GM12878 (cell line): ENCODE results near the gene RALGPS1. TPM values are rescaled to one million over a fixed set of nuclear protein-coding genes. Genes with fewer than 3 reads are reported as not detected.

ENCODE experiments used
- ATAC-seq: fragments of 200-7000 bp; cut with Tn5 transposase; 3 replicates; pipeline ENCODE4 v1.9.1; 2020; ENCODE audit warnings: mild to moderate bottlenecking, moderate library complexity
- BruUV-seq: library from RNA; stranded (reverse); fragments of 400-500 nt; replicated peaks from 2 replicates; lab custom pipeline; 2021; lab: Mats Ljungman, UMichigan
- CTCF ChIA-PET: fragments of 300-600 bp; sonication (Branson Sonifier 250); formaldehyde crosslinking; extraction: SDS; loops from one replicate; lab custom pipeline; 2021; ENCODE audit warnings: inconsistent platforms; lab: Yijun Ruan, JAX
- POLR2A ChIA-PET: fragments of 350-600 bp; formaldehyde crosslinking; extraction: SDS; loops from one replicate; lab custom pipeline; 2021; ENCODE audit warnings: inconsistent platforms; lab: Charles Lee
- RAD21 ChIA-PET: fragments of 300-600 bp; sonication (Branson Sonifier 250); formaldehyde crosslinking; loops from one replicate; lab custom pipeline; 2023; ENCODE audit warnings: antibody characterized with exemption; ENCODE audit not compliant: unreplicated experiment; lab: Charles Lee
- SMC1A ChIA-PET: fragments of 300-600 bp; sonication (Branson Sonifier 250); formaldehyde crosslinking; loops from one replicate; lab custom pipeline; 2023; ENCODE audit not compliant: unreplicated experiment, uncharacterized antibody; lab: Charles Lee
- DNase-seq: peaks from one replicate; pipeline ENCODE4 v3.0.0-alpha.2; 2011; ENCODE audit warnings: low read depth, low spot score
- FAIRE-seq: peaks from 3 replicates; lab custom pipeline; 2011; peaks lifted over from hg19 to GRCh38; lab: Jason Lieb, UNC
- H2AFZ ChIP-seq: 2 replicates; pipeline ENCODE4 v1.6.0; 2011; ENCODE audit warnings: low read depth, low read length, control low read depth; ENCODE audit not compliant: control insufficient read depth
- H3K27ac ChIP-seq: 2 replicates; pipeline ENCODE4 v1.5.1; 2011; ENCODE audit warnings: control low read depth; ENCODE audit not compliant: control insufficient read depth, insufficient read depth
- H3K27me3 ChIP-seq, 2 experiments: replicated peaks in 1 of 2; 2 replicates each; pipeline versions ENCODE4 v1.6.0 to v1.6.1; 2011; ENCODE audit warnings: low read length in 1 of 2; ENCODE audit not compliant: control insufficient read depth in 2 of 2, insufficient read depth in 2 of 2
- H3K36me3 ChIP-seq, 2 experiments: 2 replicates each; pipeline ENCODE4 v1.5.1; 2011; ENCODE audit warnings: low read length in 1 of 2; ENCODE audit not compliant: control insufficient read depth in 2 of 2, insufficient read depth in 2 of 2
- H3K4me1 ChIP-seq: 2 replicates; pipeline ENCODE4 v1.6.1; 2011; ENCODE audit warnings: mild to moderate bottlenecking, low read length, moderate library complexity, mixed read lengths; ENCODE audit not compliant: control insufficient read depth, insufficient read depth
- H3K4me2 ChIP-seq: 2 replicates; pipeline ENCODE4 v1.6.0; 2011; ENCODE audit warnings: control low read depth; ENCODE audit not compliant: control insufficient read depth, insufficient read depth
- H3K4me3 ChIP-seq: fragments of 200-600 bp; sonication (generic); 2 replicates; pipeline ENCODE4 v1.5.1; 2016
- H3K79me2 ChIP-seq: 2 replicates; pipeline ENCODE4 v1.6.0; 2011; ENCODE audit warnings: low read length; ENCODE audit not compliant: control insufficient read depth, insufficient read depth
- H3K9ac ChIP-seq: 2 replicates; pipeline ENCODE4 v1.8.0; 2011; ENCODE audit warnings: low read length, control low read depth, mixed read lengths; ENCODE audit not compliant: control insufficient read depth, insufficient read depth
- H3K9me3 ChIP-seq: replicated peaks from 3 replicates; pipeline ENCODE4 v1.5.1; 2011; ENCODE audit warnings: mild to moderate bottlenecking, low read length; ENCODE audit not compliant: control insufficient read depth, insufficient read depth
- H4K20me1 ChIP-seq: 2 replicates; pipeline ENCODE4 v1.6.0; 2011; ENCODE audit not compliant: control insufficient read depth, insufficient read depth
- CBFB ChIP-seq: IDR thresholded peaks from 2 replicates; pipeline ENCODE4 v1.6.1; 2016; ENCODE audit warnings: antibody characterized with exemption, low read depth
- CREB1 ChIP-seq: IDR thresholded peaks from 2 replicates; pipeline ENCODE4 v1.6.1; 2012; ENCODE audit warnings: low read depth, mild to moderate bottlenecking, inconsistent platforms
- EGR1 ChIP-seq, 2 experiments: IDR thresholded peaks; 1 replicate in 1 of 2; 2 replicates in 1 of 2; pipeline ENCODE4 v1.6.1; 2011 to 2012; ENCODE audit warnings: low read depth in 2 of 2, low read length in 2 of 2, borderline replicate concordance in 1 of 2, mild to moderate bottlenecking in 1 of 2, moderate library complexity in 1 of 2
- NFYA ChIP-seq: IDR thresholded peaks from 2 replicates; pipeline ENCODE4 v1.6.1; 2011; ENCODE audit warnings: low read depth, mild to moderate bottlenecking, low read length, improper control_type of control experiment, borderline replicate concordance
- SMAD5 ChIP-seq: IDR thresholded peaks from 2 replicates; pipeline ENCODE4 v1.6.1; 2016; ENCODE audit warnings: antibody characterized with exemption, low read depth
- ZBED1 ChIP-seq: IDR thresholded peaks from 2 replicates; pipeline ENCODE4 v1.6.1; 2016; ENCODE audit warnings: borderline replicate concordance
- ZNF592 ChIP-seq: fragments of 450-650 bp; IDR thresholded peaks from 2 replicates; pipeline ENCODE4 v1.6.1; 2017; ENCODE audit warnings: mild to moderate bottlenecking, moderate library complexity
- WGBS: methylation state at CpG from one replicate; pipeline ENCODE4 v1.1.6; 2016; ENCODE audit warnings: low lambda C conversion rate; ENCODE audit not compliant: insufficient replicate concordance, insufficient coverage; ENCODE audit errors: missing lambda C conversion rate; 5-methylcytosine and 5-hydroxymethylcytosine counted together
- in situ Hi-C: fragments of 300-500 bp; cut with MboI; formaldehyde crosslinking; loops from 9 replicates; pipeline ENCODE4 v1.14.3; 2018; ENCODE audit warnings: mixed read lengths
- intact Hi-C: fragments of 100-400 bp; cut with micrococcal nuclease; formaldehyde crosslinking; loops from one replicate; pipeline ENCODE4 v1.14.2; 2022; ENCODE audit not compliant: unreplicated experiment
- polyA plus RNA-seq, 11 experiments: library from polyadenylated mRNA; depleted of rRNA in 4 of 11; unstranded in 6 of 11; stranded (reverse) in 5 of 11; fragments of >200 nt; fragmentation: Nextera tagmentation in 4 of 11; fragmentation: Illumina TruSeq in 1 of 11; extraction: Ambion mirVana in 4 of 11; extraction: Trizol in 1 of 11; gene quantifications; 1 replicate in 1 of 11; 2 replicates in 10 of 11; pipeline versions ENCODE4 v1.2.1 to v1.2.3, GENCODE V29; 2011 to 2016; ENCODE audit warnings: inconsistent platforms in 2 of 11, missing spikeins in 2 of 11, low read depth in 1 of 11
- total RNA-seq, 4 experiments: library from RNA; depleted of rRNA in 3 of 4; stranded (reverse); fragments of >200 nt in 3 of 4; fragmentation: Illumina TruSeq in 1 of 4; extraction: Trizol in 1 of 4; gene quantifications; 2 replicates each; pipeline versions ENCODE4 v1.2.1 to v1.2.3, GENCODE V29; 2013 to 2021
- TF ChIP-seq, protein P1 (sequence below): fragments of 450-650 bp; formaldehyde crosslinking; IDR thresholded peaks from 2 replicates; pipeline ENCODE4 v1.4.0; 2020; ENCODE audit warnings: mild to moderate bottlenecking, moderate library complexity
- TF ChIP-seq, protein P2 (sequence below): IDR thresholded peaks from 2 replicates; pipeline ENCODE4 v1.6.1; 2012; ENCODE audit warnings: improper control_type of control experiment, low read depth, low read length; ENCODE audit not compliant: insufficient replicate concordance

The RALGPS1 gene
- total and polyA plus RNA-seq, 10 of the 15 experiments (the other 5 are each of a cell fraction or from before 2014, with no cell fraction given), result 0.13 to 5.6 (median 2.7) TPM

GRCh38 chr9:126882746-126883145 lies 31.8 kb upstream of the RALGPS1 start (continued):
- TF ChIP-seq, protein P1, sequence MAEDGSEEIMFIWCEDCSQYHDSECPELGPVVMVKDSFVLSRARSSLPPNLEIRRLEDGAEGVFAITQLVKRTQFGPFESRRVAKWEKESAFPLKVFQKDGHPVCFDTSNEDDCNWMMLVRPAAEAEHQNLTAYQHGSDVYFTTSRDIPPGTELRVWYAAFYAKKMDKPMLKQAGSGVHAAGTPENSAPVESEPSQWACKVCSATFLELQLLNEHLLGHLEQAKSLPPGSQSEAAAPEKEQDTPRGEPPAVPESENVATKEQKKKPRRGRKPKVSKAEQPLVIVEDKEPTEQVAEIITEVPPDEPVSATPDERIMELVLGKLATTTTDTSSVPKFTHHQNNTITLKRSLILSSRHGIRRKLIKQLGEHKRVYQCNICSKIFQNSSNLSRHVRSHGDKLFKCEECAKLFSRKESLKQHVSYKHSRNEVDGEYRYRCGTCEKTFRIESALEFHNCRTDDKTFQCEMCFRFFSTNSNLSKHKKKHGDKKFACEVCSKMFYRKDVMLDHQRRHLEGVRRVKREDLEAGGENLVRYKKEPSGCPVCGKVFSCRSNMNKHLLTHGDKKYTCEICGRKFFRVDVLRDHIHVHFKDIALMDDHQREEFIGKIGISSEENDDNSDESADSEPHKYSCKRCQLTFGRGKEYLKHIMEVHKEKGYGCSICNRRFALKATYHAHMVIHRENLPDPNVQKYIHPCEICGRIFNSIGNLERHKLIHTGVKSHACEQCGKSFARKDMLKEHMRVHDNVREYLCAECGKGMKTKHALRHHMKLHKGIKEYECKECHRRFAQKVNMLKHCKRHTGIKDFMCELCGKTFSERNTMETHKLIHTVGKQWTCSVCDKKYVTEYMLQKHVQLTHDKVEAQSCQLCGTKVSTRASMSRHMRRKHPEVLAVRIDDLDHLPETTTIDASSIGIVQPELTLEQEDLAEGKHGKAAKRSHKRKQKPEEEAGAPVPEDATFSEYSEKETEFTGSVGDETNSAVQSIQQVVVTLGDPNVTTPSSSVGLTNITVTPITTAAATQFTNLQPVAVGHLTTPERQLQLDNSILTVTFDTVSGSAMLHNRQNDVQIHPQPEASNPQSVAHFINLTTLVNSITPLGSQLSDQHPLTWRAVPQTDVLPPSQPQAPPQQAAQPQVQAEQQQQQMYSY (CRISPR knock-in tag), result no peak
- TF ChIP-seq ZBED1 (no peak), ZNF592 (no peak)

DNA sequence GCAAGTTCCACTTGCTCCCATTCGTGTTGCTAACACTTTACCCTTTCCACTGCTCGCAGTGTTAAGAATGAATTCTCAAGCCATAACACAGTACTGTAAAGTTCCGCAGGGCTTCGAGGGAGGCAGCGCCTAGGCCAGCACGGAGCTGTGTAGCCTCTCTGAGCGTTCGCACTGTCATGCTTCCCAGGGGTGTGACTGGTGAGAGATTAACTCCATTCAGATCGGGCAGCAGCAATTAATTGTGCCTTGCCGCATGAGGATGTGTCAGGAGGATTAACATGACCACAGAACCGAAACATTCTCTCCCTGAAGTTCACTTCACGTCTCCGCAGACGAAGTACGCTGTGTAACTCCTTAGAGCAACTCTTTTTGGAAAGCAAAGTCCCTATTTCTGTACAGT lies 30.9 kb upstream of the RALGPS1 start:
- Histone ChIP-seq H3K79me2 (no peaks in the 10 kb centered on the region), H2AFZ (no peak overlapping the region), H3K27me3 (no peaks in the 10 kb centered on the region), H4K20me1 (no peaks in the 10 kb centered on the region), H3K4me3 (no peak overlapping the region), H3K9ac (no peak overlapping the region), H3K36me3 (peaks cover 10 to 21% of the 10 kb centered on the region in 2 experiments), H3K9me3 (no peaks in the 10 kb centered on the region), H3K27ac (no peak overlapping the region), H3K4me1 (no peaks in the 10 kb centered on the region), H3K4me2 (no peak overlapping the region)
- ChIA-PET SMC1A (interaction anchor here (2.2 kb wide), 1 partner anchor 14 kb away, joined by 5 read pairs; no protein-coding TSS in a partner anchor), POLR2A (no interaction called here), CTCF (no interaction called here), RAD21 (no interaction called here)
- BruUV-seq, result no TSS peak
- intact Hi-C loops, result no loop called here
- ATAC-seq (no peak), DNase-seq (no peak), FAIRE-seq (no peak)
- in situ Hi-C loops, result no loop called here
- 96% methylated on average over 15 of the region's 15 CpGs for WGBS
- TF ChIP-seq, protein P2, sequence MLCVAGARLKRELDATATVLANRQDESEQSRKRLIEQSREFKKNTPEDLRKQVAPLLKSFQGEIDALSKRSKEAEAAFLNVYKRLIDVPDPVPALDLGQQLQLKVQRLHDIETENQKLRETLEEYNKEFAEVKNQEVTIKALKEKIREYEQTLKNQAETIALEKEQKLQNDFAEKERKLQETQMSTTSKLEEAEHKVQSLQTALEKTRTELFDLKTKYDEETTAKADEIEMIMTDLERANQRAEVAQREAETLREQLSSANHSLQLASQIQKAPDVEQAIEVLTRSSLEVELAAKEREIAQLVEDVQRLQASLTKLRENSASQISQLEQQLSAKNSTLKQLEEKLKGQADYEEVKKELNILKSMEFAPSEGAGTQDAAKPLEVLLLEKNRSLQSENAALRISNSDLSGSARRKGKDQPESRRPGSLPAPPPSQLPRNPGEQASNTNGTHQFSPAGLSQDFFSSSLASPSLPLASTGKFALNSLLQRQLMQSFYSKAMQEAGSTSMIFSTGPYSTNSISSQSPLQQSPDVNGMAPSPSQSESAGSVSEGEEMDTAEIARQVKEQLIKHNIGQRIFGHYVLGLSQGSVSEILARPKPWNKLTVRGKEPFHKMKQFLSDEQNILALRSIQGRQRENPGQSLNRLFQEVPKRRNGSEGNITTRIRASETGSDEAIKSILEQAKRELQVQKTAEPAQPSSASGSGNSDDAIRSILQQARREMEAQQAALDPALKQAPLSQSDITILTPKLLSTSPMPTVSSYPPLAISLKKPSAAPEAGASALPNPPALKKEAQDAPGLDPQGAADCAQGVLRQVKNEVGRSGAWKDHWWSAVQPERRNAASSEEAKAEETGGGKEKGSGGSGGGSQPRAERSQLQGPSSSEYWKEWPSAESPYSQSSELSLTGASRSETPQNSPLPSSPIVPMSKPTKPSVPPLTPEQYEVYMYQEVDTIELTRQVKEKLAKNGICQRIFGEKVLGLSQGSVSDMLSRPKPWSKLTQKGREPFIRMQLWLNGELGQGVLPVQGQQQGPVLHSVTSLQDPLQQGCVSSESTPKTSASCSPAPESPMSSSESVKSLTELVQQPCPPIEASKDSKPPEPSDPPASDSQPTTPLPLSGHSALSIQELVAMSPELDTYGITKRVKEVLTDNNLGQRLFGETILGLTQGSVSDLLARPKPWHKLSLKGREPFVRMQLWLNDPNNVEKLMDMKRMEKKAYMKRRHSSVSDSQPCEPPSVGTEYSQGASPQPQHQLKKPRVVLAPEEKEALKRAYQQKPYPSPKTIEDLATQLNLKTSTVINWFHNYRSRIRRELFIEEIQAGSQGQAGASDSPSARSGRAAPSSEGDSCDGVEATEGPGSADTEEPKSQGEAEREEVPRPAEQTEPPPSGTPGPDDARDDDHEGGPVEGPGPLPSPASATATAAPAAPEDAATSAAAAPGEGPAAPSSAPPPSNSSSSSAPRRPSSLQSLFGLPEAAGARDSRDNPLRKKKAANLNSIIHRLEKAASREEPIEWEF, result no peak
- TF ChIP-seq CREB1 (no peak), CBFB (no peak), NFYA (no peak), SMAD5 (no peak), EGR1 (IDR thresholded peaks at IDR 0.05; ENCODE audit: borderline replicate concordance in 1 of 2, low read depth in 2 of 2, low read length in 2 of 2) (no peak)
